Mesenteric fat pad (tissue), 1 donor: ENCODE results near the gene NSF. TPM values are rescaled to one million over a fixed set of nuclear protein-coding genes. Genes with fewer than 3 reads are reported as not detected.
"Not testable (repeated sequence)": the region's sequence is repeated elsewhere in the genome, so short reads cannot be mapped to it uniquely, and the experiment has no call there.

ENCODE experiments used
- DNase-seq: peaks from one replicate; pipeline ENCODE4 v3.0.0-alpha.2; 2020; ENCODE audit warnings: low spot score
- total RNA-seq: library from RNA; stranded (reverse); fragmentation: NEBNext Ultra II Directional; extraction: Animal tissue kit (Norgen Biotek cat#: 25700); gene quantifications from one replicate; pipeline ENCODE4 v1.2.1, GENCODE V29; 2021
- donor health status: DM: yes; HTN: yes; CAD: no.

The NSF gene
- total RNA-seq, 1 donor from 2014 or later = 48.8 TPM

GRCh38 chr17:46772475-46773220, 182.2 kb downstream of the NSF start:
- DNase-seq = peak; percentile 73

GRCh38 chr17:46773221-46773605, 182.7 kb downstream of the NSF start:
- DNase-seq = no peak

GRCh38 chr17:46773676-46774075, 183.2 kb downstream of the NSF start:
- DNase-seq = peak; percentile 83

GRCh38 chr17:46774108-46774737, 183.8 kb downstream of the NSF start:
- DNase-seq = peak; percentile 16

- DNase-seq = no peak
Measured at GRCh38 chr17:46776298-46777005, 186.0 kb downstream of the NSF start.

GRCh38 chr17:46777943-46778915, 187.8 kb downstream of the NSF start:
- DNase-seq = no peak

- DNase-seq = no peak
Measured at GRCh38 chr17:46780003-46780373, 189.5 kb downstream of the NSF start.

- no peak for DNase-seq
Measured at GRCh38 chr17:46782250-46782953, 191.9 kb downstream of the NSF start.

GRCh38 chr17:46783031-46783593, 192.6 kb downstream of the NSF start:
- no peak for DNase-seq

GRCh38 chr17:46785696-46786095, 195.2 kb downstream of the NSF start:
- no peak for DNase-seq

GRCh38 chr17:46787478-46787877, 197.0 kb downstream of the NSF start:
- DNase-seq = no peak

- DNase-seq = no peak
Measured at GRCh38 chr17:46788300-46788699, 197.8 kb downstream of the NSF start.

- no peak for DNase-seq
Measured at GRCh38 chr17:46788796-46789195, 198.3 kb downstream of the NSF start.

GRCh38 chr17:46789610-46790009, 199.1 kb downstream of the NSF start:
- DNase-seq = no peak

GRCh38 chr17:46790216-46790615, 199.7 kb downstream of the NSF start:
- DNase-seq = no peak

- DNase-seq = no peak
Measured at GRCh38 chr17:46791531-46791930, 201.1 kb downstream of the NSF start.

- DNase-seq = no peak
Measured at GRCh38 chr17:46792071-46792470, 201.6 kb downstream of the NSF start.

GRCh38 chr17:46793023-46793422, 202.6 kb downstream of the NSF start:
- not testable (repeated sequence) for DNase-seq

- no peak for DNase-seq
Measured at GRCh38 chr17:46793541-46793940, 203.1 kb downstream of the NSF start.

- DNase-seq = no peak
Measured at GRCh38 chr17:46794318-46794717, 203.8 kb downstream of the NSF start.
